Astrocyte of the spinal cord (primary cell): ENCODE measurements around the gene SERPINF2.
"Not testable (repeated sequence)": the region's sequence is repeated elsewhere in the genome, so short reads cannot be mapped to it uniquely, and the experiment has no call there.

Experiments used
- DNase-seq: peaks from one replicate; pipeline ENCODE4 v3.0.0; 2011; ENCODE audit warnings: low read depth, low spot score
- H3K4me3 ChIP-seq: 2 replicates; pipeline ENCODE4 v1.5.1; 2011; ENCODE audit warnings: low read depth, mild to moderate bottlenecking, low read length, moderate library complexity
- in situ Hi-C: cut with HindIII; loops from 2 replicates; pipeline ENCODE4 v1.10.0; 2017; ENCODE audit warnings: low sequenced_read_pairs
- TF ChIP-seq, protein P1 (sequence below): IDR thresholded peaks from 2 replicates; pipeline ENCODE4 v1.5.1; 2012; ENCODE audit warnings: low read depth, mild to moderate bottlenecking, low read length, inconsistent platforms

Gene SERPINF2

DNA sequence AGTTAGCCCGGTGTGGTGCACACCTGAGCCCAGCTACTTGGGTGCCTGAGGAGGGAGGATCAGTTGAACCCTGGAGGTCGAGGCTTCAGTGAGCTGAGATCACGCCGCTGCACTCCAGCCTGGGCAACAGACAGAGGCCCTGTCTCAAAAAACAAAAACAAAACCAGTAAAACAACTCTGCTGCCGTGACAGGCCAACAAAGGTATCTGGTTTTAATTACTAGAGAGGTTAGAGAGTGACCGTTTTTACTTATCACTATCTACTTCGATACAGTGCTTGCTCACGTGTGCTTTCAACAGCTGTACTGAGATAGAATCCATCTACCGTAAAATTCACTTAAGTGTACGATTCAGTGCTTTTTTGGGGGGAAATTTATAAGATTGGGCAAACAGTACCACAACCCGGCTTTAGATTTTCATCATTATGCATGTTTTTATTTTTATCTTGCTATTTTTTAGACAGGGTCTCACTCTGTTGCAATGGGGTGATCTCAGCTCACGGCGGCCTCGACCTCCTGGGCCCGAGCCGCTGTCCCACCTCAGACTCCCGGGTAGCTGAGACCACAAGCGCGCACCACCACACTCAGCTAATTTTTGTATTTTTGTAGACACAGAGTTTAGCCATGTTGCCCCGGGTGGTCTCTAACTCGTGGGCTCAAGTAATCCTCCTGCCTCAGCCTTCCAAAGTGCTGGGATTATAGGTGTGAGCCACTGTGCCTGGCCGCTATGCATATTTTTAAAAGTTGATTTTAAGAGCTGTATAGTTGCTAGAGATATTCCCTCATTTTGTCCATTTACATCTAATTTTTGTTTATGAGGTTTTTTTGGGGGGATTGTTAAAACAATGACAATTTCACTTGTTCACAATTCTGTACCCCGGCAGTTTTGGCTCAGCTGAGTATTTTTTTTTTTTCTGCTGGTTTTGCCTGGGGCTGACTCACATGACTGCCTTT is 50.1 kb downstream of the SERPINF2 start:
- TF ChIP-seq, protein P1, sequence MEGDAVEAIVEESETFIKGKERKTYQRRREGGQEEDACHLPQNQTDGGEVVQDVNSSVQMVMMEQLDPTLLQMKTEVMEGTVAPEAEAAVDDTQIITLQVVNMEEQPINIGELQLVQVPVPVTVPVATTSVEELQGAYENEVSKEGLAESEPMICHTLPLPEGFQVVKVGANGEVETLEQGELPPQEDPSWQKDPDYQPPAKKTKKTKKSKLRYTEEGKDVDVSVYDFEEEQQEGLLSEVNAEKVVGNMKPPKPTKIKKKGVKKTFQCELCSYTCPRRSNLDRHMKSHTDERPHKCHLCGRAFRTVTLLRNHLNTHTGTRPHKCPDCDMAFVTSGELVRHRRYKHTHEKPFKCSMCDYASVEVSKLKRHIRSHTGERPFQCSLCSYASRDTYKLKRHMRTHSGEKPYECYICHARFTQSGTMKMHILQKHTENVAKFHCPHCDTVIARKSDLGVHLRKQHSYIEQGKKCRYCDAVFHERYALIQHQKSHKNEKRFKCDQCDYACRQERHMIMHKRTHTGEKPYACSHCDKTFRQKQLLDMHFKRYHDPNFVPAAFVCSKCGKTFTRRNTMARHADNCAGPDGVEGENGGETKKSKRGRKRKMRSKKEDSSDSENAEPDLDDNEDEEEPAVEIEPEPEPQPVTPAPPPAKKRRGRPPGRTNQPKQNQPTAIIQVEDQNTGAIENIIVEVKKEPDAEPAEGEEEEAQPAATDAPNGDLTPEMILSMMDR: no peak
- no peak for DNase-seq
- H3K4me3 ChIP-seq: no peak overlapping the region
- in situ Hi-C loops: no loop called here

DNA sequence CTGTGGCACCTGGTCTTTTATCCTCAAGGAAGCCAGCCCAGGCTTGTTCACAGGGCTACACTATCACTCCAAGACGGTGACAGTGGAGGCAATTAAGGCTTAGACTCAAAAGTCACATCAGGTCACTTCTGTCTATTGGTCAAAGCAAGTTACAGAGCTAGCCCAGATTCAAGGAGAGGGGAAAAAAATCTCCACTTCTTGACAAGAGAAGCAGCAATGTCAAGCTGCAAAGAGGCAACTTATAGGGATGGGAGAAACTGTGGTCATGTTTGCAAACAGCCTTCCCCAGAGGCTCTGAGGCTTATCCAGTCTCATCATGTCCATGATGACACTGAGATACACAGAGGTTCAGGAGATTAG is 50.8 kb downstream of the SERPINF2 start:
- no peak overlapping the region for H3K4me3 ChIP-seq
- in situ Hi-C loops: no loop called here
- TF ChIP-seq, protein P1: no peak
- no peak for DNase-seq

- no peak overlapping the region for H3K4me3 ChIP-seq
- TF ChIP-seq, protein P1: no peak
- no peak for DNase-seq
- in situ Hi-C loops: no loop called here
These were observed 54.1 kb downstream of the SERPINF2 start for GRCh38 chr17:1796800-1797199.

GRCh38 chr17:1797323-1797722 is 54.7 kb downstream of the SERPINF2 start:
- in situ Hi-C loops: no loop called here
- no peak for DNase-seq
- no peak overlapping the region for H3K4me3 ChIP-seq
- TF ChIP-seq, protein P1: no peak

GRCh38 chr17:1797846-1798245 is 55.2 kb downstream of the SERPINF2 start:
- DNase-seq, in situ Hi-C loops, H3K4me3 ChIP-seq: not testable (repeated sequence)

GRCh38 chr17:1800240-1800639 is 57.6 kb downstream of the SERPINF2 start:
- DNase-seq: no peak
- in situ Hi-C loops: no loop called here
- TF ChIP-seq, protein P1: no peak
- H3K4me3 ChIP-seq: no peak overlapping the region

DNA sequence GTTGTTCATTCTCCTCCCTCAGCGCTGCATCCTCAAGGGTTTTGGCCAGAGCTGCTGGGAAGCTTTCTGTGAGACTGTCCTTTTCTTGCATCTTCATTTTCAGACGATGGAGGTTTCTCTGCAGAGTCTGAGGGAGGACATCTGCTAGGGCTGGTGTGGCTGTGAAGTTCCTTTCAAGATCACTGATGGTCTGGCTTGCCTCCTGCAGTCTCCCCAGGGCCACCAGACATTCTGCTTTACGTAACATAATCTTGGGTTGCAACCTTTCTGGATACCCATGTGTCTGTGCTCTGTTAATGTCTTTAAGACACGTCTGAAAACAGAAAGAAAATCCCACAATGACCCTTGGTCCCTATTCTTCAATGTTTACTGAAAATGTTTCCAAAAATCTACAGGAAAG is 58.0 kb downstream of the SERPINF2 start:
- no peak for DNase-seq
- in situ Hi-C loops: no loop called here
- no peak overlapping the region for H3K4me3 ChIP-seq
- TF ChIP-seq, protein P1: no peak
